HG03045 (cell line): Measurements from ENCODE around the gene COL6A2.

Source experiments
- ATAC-seq: cut with Tn5 transposase; IDR thresholded peaks from one replicate; pipeline ENCODE4 v1.9.1; 2021; ENCODE audit warnings: mild to moderate bottlenecking, moderate library complexity; ENCODE audit not compliant: unreplicated experiment

Gene COL6A2

DNA sequence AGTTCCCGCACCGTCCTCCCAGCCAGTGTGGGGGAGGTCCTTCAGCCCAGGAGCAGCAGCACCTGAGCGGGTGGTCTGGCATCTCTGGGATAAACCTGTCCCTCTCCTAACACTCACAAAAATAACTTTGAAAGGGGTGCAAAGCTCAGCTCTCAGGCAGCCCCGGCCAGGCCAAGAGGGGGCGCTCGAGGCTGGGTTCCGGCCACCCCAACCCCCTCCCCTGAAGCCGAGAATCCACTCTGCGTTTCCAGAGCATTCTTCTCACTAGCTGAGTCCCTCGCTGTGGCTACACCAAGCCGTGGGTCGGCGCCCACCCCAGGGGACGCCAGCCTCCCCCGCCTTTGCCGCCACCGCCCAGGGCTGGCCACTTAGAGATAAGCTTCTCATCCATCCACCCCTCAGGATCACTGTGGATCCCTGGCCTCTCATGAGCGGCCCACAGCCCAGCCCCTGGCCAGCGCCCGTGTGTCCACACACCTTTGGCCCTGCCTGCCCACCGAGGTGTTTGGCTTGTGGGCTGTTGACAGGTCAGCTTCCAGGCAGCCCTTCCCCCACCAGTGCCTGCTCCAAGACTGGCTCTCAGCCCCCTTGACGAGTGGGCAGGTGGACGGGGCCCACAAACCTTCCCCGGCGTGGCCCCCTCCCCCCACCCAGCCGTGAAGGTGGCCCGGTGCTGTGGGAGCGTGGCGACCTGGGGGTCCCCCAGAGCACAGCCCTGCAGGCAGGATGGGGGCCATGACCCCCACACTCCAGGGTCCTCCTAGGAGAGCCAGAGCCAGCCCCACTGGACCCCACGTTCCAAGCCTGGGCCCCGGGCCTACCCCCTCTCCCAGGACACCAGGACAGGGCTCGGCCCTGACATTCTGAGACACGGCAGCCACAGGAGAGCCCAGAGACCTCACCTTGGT, 55.6 kb downstream of the COL6A2 start:
- ATAC-seq = no peak

DNA sequence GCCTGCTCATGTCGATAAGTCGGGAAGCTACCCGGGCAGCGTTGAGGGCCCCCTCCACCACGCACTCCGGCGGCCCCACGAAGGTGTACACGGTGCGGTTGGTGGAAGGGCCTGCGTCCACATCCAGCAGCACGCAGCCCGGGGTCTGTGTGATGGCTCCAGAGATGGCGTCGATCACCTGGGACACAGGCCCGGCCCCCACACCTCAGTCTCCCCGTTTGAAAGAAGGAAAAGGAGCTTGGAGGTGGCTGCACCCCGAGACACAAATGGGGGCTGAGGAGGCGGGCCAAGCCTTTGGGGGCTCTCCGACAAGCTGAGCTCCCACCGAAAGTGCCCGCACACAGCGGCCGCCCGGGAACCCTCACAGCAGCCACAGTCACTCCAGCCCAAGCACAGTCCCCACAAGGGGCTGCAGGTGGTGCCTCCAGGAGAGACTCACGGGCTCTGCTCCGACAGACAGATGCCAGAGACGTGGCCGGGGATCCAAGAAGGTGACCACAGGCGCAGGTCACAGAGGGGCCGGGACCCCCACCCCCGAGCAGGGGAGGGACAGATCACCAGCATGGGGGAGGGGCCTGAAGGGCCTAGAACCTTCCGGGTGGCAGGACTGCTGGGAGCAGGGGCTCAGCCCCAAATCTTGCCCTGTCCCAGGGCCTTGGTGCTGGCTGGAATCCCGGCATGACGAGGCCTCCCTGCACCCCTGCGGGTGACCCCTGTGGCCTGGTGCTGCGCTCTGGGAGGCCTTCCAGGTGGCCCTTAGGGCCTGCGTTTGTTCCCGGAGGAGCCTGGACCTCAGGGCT, 56.4 kb downstream of the COL6A2 start:
- ATAC-seq = no peak

DNA sequence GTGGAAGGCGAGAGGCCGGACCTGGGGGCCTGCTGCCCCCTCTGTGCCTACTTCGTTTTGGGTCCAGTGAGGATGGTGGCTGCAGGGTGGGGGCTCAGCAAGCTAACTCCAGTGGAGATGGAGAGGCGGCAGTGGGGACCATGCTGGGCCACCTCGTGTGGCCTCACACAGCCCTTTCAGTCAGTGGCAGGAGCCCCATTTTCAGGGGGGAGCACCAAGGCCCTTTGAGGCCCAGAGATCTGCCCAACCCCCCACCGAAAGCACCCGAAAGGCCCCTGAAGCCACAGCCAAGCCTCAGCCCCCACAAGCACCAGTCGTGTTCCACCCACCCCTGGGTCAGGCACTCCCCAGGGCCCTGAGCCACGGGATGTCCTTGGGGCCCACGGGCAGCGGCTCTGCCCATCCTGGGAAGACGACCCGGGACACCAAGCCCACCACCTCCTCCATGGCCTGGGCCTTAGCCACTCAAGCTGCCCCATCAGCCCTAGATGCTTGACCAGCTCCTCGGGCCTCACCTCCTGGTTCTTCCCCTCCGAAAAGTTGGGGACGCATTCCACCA, 57.1 kb downstream of the COL6A2 start:
- no peak for ATAC-seq

DNA sequence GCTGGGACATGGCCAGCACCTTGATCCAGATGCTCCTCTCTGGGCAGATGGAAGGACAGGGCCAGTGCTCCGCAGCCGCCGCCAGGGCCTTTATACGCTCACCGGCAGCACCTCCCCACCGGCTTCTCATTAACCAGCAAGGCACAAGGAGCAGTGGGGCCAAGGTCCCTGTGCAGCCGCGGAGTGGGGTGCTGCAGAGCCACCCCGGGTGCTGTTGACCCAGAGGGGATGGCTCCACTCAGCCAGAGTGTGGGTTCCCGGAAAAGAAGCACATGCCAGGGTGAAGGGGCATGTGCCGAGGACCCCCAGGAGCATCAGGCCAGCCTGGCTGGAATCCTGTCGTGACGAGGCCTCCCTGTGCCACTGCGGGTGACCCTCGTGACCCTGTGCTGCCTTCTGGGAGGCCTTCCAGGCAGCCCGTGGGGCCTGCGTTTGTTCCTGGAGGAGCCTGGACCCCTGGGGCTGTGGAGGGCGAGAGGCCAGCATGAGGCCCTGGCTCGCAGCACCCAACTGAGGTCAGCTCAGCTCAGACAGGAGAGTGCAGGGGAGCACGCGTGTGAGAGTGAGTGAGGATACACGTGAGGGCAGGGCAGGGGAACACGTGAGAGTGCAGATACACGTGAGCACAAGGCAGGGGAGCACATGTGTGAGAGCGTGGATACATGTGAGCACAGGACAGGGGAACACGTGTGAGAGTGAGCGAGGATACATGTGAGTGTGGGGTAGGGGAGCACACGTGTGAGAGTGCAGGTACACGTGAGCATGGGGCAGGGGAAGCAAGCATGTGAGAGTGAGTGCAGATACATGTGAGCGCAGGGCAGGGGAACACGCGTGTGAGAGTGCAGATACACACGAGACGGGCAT, 57.8 kb downstream of the COL6A2 start, which contains the start of gene FTCD:
FTCD (minus strand) TSS at position 66 of the 864 bp plus-strand sequence; CDS start at position 10, 56 bp downstream.
- no peak for ATAC-seq

DNA sequence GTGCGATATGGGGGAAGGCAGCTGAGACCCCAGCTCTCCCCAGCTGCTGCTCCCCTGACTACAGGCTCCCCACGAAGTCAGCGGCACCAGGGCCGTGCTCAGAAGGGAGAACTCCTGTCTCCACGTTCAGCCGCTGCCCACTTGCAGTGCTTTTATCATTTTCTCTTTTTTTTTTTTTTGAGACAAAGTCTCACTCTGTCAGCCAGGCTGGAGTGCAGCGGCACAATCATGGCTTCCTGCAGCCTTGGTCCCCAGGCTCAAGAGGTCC, 58.4 kb downstream of the COL6A2 start:
- no peak for ATAC-seq

DNA sequence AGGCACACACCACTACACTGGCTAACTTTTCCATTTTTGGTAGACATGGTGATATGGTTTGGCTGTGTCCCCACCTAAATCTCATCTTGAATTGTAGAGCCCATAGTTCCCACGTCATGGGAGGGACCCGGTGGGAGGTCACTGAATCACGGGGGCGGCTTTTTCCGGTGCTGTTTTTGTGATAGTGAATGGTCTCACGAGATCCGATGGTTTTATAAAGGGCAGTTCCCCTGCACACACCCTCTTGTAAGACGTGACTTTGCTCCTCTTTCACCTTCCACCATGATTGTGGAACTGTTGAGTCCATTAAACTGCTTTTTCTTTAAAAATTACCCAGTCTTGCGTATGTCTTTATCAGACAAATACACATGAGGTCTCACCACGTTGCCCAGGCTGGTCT, 58.8 kb downstream of the COL6A2 start:
- no peak for ATAC-seq

GRCh38 chr21:46157396-46157986, 59.6 kb downstream of the COL6A2 start:
- no peak for ATAC-seq

- no peak for ATAC-seq
Measured at GRCh38 chr21:46157987-46158451, 60.1 kb downstream of the COL6A2 start.

DNA sequence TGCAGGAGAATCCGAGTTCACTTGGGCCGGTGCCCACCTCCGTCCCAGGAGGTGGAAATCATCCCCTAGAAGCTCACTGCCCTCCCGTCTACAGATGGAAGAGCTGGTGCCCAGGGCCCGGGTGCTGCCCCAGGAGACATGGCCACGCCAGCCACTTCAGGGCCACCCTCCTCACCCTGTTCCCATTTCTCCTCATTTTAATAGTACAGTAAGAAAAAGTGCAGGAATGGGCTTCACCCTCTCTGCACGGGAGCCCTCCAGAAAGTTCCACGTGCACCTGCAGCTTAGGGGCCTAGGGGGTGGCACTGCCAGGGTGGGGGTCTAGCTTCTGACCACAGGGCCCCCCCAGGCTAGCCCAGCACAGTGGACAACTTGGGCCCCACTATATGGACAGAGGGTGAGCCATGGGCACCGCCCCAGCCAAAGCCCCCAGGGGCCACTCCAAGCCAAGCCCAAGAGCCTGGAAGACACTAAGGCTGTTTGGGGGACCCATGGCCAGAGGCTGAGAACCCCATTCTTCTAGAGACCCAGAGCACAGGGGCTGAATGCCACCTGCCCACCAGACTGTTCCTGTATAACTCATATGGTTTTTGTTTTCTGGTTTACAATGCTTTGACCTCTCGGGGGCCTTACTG, 60.9 kb downstream of the COL6A2 start:
- ATAC-seq = no peak

DNA sequence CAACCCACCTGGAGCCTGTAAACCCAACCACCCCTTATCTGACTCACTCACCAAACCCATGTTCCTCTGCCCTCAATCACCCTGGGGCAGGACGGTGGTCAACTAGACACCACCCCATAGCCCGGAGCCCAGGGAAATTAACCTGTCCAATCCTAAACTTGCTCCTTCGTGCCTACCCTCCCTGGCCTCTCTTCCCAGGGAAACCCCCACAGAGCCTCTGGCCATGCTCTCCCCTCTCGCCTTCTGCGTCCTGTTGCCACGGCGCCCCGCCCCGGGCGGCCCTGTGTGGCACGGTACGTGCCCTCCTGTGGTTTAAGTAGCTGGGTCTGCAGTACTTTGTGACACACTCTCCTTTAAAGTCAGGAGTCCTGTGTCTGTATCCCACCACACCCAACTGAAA, 61.5 kb downstream of the COL6A2 start:
- no peak for ATAC-seq

- no peak for ATAC-seq
Measured at GRCh38 chr21:46159841-46160656, 62.1 kb downstream of the COL6A2 start.

- ATAC-seq = no peak
Measured at GRCh38 chr21:46160657-46160906, 62.7 kb downstream of the COL6A2 start.

DNA sequence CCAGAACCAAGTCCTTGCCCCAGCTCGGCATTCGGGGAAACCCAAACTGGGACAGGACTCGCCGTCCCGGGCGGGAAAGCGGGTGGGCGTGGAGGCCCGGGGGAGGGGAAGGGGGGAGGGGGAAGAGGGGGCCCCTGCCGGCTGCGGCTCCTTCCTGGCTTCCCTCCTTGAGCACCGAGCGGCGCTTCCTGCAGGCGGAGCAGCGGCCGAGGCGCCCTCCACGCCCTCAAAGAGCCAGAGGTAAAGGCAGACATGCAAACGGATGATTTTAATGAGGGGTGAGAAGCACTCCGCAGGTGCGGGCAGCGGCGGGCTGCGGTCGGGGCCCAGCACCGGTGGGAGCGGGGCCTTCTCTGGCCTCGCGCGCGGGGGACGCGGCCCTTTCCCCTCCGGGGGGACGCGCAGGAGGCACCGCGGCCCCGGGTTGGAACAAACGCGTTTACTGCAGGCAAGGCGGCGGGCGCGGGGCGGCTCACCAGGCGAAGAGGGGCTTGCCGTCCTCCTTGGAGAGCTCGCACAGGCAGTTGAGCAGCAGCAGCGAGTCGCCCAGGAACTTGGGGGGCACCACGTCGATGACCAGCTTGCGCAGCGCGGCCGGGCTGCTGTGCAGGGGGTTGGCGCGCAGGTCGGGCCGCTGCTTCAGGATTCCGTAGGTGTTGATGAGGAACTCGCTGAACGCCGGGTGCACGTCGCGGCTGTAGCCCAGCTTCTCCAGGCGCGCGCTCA, 63.2 kb downstream of the COL6A2 start:
- no peak for ATAC-seq

DNA sequence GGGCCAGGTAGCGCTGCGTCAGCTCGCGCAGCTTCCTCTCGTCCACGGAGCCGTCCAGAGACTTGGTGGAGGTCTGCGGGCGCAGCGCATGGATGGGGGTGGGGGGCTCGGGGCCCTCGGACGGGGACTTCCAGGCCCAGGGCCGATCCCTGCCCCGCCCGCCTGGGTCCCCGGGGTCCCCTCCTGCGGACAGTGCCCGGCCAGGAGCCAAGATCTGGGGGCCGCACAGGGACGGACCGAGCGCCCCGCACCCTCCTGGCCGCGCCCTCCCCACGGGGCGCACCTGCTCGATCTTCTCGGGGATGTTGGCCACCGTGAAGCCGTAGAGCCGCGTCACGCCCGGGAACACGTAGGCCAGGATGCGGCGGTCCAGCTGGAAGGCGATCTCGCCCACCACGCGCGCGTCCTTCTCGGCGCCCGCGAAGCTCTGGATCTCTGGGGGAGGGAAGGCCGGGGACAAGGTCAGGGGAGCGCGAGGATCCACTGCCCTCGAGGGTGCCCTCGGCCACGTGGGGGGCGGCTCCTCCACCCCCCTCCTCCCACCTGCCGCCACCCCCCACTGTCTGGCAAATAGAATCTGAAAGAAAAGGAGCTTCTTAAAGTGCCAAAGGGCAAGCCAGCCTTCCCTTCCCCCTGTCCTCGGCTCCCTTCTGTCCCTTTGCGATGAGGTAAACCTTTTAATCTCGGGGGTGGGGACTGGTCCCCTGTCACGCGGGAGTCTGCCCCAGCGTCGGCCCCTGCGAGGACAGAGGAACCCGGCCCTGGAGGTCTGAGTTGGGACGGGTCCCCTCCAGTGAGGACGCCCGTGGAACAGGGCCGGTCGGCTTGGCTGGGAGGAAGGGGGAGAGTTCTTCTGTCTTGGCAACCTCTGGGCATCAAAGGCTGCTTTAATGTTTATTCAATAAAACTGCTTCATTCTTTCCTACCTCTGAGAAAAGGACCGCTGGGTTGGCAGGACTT, 64.0 kb downstream of the COL6A2 start:
- no peak for ATAC-seq

- no peak for ATAC-seq
Measured at GRCh38 chr21:46163380-46163779, 65.5 kb downstream of the COL6A2 start.

GRCh38 chr21:46165098-46165497, 67.2 kb downstream of the COL6A2 start:
- ATAC-seq = no peak

DNA sequence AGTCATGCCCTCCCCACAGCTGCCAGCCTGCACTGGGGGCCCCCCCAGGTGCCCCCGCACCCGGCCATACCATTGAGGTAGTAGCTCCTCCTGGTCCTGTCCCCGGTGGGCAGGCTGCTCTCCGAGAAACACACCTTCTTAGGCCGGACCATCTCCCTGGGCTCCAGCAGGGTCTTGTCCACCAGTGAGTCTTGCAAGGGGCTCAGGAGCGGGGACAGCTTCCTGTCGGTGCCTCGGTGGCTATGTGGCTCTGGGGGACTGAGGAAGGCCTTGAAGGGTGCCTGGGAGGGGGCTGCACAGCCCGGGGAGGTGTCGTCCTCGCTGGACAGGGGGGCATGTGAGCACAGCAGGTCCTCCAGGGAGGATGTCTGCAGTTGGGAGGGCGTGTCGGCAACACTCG, 70.3 kb downstream of the COL6A2 start:
- no peak for ATAC-seq
